ENCODE results near the gene PPP1R27. TPM values are rescaled to one million over a fixed set of nuclear protein-coding genes. Genes with fewer than 3 reads are reported as not detected.
A peak's percentile ranks its signal among the peaks of the same experiment; 100 is the strongest.

PPP1R27 gene, protein sequence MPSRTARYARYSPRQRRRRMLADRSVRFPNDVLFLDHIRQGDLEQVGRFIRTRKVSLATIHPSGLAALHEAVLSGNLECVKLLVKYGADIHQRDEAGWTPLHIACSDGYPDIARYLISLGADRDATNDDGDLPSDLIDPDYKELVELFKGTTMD
- not detected in 2 replicates for total RNA-seq (ENCODE audit: low replicate concordance)
- long read RNA-seq, result 0 reads

DNA sequence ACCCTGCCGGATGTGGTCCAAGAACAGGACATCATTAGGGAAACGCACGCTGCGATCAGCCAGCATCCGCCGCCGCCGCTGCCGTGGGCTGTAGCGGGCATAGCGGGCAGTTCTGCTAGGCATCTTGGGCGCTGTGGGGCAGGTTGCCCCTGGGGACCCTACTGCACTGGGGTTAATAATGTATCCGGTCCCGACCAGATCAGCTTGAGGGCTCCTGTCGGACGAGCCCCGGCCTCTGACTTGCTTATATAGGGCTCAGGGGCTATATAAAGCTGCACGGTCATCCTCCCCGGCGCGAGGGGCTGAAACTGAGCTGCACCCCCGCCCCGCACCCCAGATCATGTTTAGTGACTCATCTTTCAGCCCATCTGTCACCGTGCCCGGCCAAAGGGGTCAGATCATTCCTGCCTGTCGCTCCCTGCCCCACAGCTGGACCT lies at the start of gene PPP1R27:
TSS of gene PPP1R27 (minus strand) at position 220 of the 437 bp plus-strand sequence. CDS start at position 123, 97 bp downstream.
- Mint-ChIP-seq H3K27me3 (no peaks in the 10 kb centered on the region), H3K9me3 (no peaks in the 10 kb centered on the region), H3K4me3 (peak within 1 kb of the TSS; percentile 90), H3K36me3 (no peaks in the 10 kb centered on the region), H3K4me1 (ENCODE audit: unreplicated experiment) (peaks cover 11% of the 10 kb centered on the region), H3K27ac (peak within 1 kb of the TSS; percentile 98)
- TF ChIP-seq, protein P1, sequence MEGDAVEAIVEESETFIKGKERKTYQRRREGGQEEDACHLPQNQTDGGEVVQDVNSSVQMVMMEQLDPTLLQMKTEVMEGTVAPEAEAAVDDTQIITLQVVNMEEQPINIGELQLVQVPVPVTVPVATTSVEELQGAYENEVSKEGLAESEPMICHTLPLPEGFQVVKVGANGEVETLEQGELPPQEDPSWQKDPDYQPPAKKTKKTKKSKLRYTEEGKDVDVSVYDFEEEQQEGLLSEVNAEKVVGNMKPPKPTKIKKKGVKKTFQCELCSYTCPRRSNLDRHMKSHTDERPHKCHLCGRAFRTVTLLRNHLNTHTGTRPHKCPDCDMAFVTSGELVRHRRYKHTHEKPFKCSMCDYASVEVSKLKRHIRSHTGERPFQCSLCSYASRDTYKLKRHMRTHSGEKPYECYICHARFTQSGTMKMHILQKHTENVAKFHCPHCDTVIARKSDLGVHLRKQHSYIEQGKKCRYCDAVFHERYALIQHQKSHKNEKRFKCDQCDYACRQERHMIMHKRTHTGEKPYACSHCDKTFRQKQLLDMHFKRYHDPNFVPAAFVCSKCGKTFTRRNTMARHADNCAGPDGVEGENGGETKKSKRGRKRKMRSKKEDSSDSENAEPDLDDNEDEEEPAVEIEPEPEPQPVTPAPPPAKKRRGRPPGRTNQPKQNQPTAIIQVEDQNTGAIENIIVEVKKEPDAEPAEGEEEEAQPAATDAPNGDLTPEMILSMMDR (conservative IDR thresholded peaks at IDR 0.05), result no peak
- DNase-seq (ENCODE audit: extremely low spot score, unreplicated experiment), result no peak

DNA sequence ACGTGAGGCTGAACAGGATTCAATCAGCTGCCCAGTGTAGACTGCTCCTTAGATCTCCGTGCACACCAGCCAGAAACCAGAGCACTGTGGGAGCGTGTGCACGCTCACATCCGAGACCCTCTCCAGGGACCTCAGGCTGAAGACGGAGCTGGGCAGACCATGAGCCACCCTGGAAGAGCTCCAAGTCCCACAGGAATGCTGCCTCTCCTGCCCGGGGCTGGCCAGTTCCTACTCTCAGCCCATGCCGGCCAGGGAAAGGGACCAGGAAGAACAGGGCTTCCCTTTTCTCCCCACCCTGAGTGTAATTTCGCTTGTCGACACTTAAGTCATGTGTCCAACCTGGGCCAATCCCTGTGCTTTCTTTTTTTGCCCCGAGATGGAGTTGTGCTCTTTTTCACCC lies 49.7 kb upstream of the PPP1R27 start:
- Mint-ChIP-seq H3K4me3 (no peak overlapping the region), H3K9me3 (no peaks in the 10 kb centered on the region), H3K27ac (peak overlapping the region; percentile 52), H3K36me3 (peaks cover 17% of the 10 kb centered on the region), H3K4me1 (ENCODE audit: unreplicated experiment) (peaks cover 8% of the 10 kb centered on the region), H3K27me3 (no peaks in the 10 kb centered on the region)
- TF ChIP-seq, protein P1 (conservative IDR thresholded peaks at IDR 0.05), result no peak
- no peak for DNase-seq (ENCODE audit: extremely low spot score, unreplicated experiment)

DNA sequence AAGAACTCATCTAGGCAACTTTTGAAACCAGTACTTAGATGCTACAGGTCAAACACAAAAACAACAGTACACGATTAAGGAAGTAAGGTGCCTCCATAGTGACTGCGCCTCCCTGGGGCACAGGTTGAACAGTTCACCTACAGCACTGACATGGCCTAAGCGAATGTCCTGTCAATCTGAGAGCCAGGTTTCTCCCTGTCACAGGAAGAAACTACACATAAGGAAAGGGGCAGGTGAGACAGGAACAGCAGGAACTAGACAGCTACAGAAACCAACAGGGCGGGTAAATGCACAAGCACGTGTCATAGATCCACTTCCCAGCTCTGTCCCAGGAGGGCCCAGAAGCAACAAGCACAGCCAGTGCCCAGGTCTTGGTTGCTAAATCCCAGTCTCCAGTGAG lies 44.3 kb upstream of the PPP1R27 start:
- H3K27me3 Mint-ChIP-seq, result no peaks in the 10 kb centered on the region
- no peaks in the 10 kb centered on the region for H3K9me3 Mint-ChIP-seq
- TF ChIP-seq, protein P1 (conservative IDR thresholded peaks at IDR 0.05), result no peak
- H3K4me1 Mint-ChIP-seq (ENCODE audit: unreplicated experiment), result no peaks in the 10 kb centered on the region
- no peak overlapping the region for H3K4me3 Mint-ChIP-seq
- peak overlapping the region; percentile 89 for H3K27ac Mint-ChIP-seq
- peaks cover 10% of the 10 kb centered on the region for H3K36me3 Mint-ChIP-seq
- no peak for DNase-seq (ENCODE audit: extremely low spot score, unreplicated experiment)

DNA sequence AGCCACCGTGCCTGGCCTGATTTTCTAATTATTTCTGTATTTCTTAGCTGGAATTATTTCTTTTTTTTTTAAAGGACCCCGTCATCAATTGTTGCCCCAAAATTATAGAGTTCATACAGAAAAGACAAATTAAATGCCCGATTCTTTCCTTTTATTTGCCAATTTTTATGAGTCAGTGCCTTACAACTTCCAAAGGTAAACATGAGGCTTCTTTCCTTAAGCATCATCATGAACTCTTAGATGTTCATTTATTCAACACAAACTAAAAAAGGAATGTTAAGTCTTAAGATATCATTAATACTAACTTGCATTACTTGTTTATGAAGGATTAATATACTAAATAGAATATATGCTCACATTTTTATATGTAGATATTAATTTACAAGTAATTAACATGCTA lies 43.4 kb upstream of the PPP1R27 start:
- Mint-ChIP-seq H3K27me3 (no peaks in the 10 kb centered on the region), H3K4me3 (no peak overlapping the region), H3K4me1 (ENCODE audit: unreplicated experiment) (no peaks in the 10 kb centered on the region), H3K36me3 (peaks cover 9% of the 10 kb centered on the region), H3K9me3 (no peaks in the 10 kb centered on the region), H3K27ac (no peak overlapping the region)
- no peak for DNase-seq (ENCODE audit: extremely low spot score, unreplicated experiment)
- TF ChIP-seq, protein P1 (conservative IDR thresholded peaks at IDR 0.05), result no peak

DNA sequence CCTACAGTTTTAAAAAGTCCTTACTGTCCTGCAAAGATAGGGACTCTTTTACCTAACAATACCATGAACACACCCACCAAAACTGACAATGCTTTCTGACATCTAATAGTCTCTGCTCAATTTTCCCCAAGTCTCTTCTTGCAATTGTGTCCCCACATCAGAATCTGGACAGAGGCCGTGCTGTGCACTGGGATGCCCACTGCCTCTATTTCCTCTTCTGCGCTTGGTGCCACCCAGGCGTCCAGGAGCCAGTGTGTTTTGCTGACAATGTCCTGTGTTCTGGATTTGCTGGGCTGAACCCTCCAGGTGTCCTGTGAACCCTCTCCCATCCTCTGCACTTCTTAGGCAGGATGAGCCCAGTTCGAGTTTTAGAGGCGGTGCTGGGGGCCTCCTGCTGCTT lies 42.7 kb upstream of the PPP1R27 start:
- Mint-ChIP-seq H3K4me1 (ENCODE audit: unreplicated experiment) (no peaks in the 10 kb centered on the region), H3K36me3 (peaks cover 9% of the 10 kb centered on the region), H3K27me3 (no peaks in the 10 kb centered on the region), H3K27ac (peak overlapping the region; percentile 66), H3K4me3 (no peak overlapping the region), H3K9me3 (no peaks in the 10 kb centered on the region)
- TF ChIP-seq, protein P1 (conservative IDR thresholded peaks at IDR 0.05), result no peak
- no peak for DNase-seq (ENCODE audit: extremely low spot score, unreplicated experiment)

All from type B pancreatic cell (in vitro differentiated cells).